Measurements from ENCODE around the gene FAM174C.

DNA sequence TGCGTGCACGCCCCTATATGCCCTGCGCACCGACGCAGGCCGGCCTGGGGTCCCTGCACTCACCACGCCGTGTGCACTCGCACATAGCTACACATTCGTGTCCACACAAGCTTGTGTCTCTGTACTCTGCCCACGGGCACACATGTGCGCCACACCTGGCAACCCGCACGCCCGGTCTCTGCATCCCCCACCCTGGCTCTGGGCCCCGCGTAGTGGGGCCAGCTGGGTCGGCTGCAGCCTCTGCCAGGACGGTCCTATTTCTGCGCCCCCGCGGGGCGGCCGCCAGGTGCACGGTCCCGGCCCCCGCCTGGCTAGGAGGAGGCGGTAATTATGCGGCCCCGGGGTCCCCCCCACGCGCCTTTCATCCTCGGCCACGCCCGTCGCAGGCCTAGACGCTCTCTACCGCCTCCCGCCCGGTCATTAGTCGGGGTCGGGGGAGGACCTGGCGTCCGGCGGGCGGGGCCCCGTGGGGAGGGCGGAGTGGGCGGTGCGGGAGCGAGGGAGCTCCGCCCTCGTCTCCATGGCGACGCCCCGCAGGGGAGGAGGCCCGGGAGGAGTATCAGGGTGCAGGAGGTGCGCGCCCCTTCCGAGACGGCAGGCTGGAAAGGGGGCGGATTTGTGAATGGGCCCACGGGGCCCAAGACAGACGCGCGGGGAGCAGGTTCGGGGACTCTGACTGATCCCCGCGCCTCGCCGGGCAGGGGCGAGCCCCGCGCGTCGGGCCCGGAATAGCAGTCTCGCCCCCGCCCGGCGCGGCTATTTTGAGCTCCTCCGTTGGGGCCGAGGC is 9.0 kb upstream of the FAM174C start:
- no peak for TF ChIP-seq CTCF (IDR thresholded peaks at IDR 0.05)
- TF ChIP-seq POLR2A (IDR thresholded peaks at IDR 0.05) = no peak
